MCF 10A (cell line): ENCODE data around the gene SPARCL1. TPM values are rescaled to one million over a fixed set of nuclear protein-coding genes. Genes with fewer than 3 reads are reported as not detected.
"Not testable (repeated sequence)": the region's sequence is repeated elsewhere in the genome, so short reads cannot be mapped to it uniquely, and the experiment has no call there.

Experiments used
- Bru-seq: library from RNA; stranded (reverse); fragments of 400-500 nt; gene quantifications from one replicate; lab custom pipeline; 2021; lab: Mats Ljungman, UMichigan
- BruChase-seq, 2 experiments: library from RNA; stranded (reverse); fragments of 400-500 nt; gene quantifications; one replicate each; lab custom pipeline; 2021; lab: Mats Ljungman, UMichigan
- BruUV-seq: library from RNA; stranded (reverse); fragments of 400-500 nt; replicated peaks from 2 replicates; lab custom pipeline; 2021; lab: Mats Ljungman, UMichigan
- CTCF ChIA-PET: fragments of 300-600 bp; sonication (Branson Sonifier 250); formaldehyde crosslinking; extraction: SDS; loops from one replicate; lab custom pipeline; 2021; ENCODE audit warnings: antibody characterized with exemption, inconsistent platforms; lab: Yijun Ruan, JAX
- POLR2A ChIA-PET: fragments of 300-600, 350-650 bp; sonication (Branson Sonifier 250); formaldehyde crosslinking; extraction: SDS; loops from one replicate; lab custom pipeline; 2020; ENCODE audit warnings: antibody characterized with exemption, inconsistent platforms; lab: Yijun Ruan, JAX
- DNase-seq: peaks from one replicate; pipeline ENCODE4 v3.0.0-alpha.2; 2018; ENCODE audit not compliant: unreplicated experiment
- H3K27ac Mint-ChIP-seq: one replicate; pipeline ENCODE4 v1.8.0; 2022; ENCODE audit warnings: mild to moderate bottlenecking, low read depth, mixed read lengths; ENCODE audit not compliant: unreplicated experiment
- H3K27me3 Mint-ChIP-seq: one replicate; pipeline ENCODE4 v1.8.0; 2022; ENCODE audit warnings: mixed read lengths; ENCODE audit not compliant: insufficient read depth, unreplicated experiment
- H3K36me3 Mint-ChIP-seq: one replicate; pipeline ENCODE4 v1.8.0; 2022; ENCODE audit warnings: mild to moderate bottlenecking, moderate library complexity, mixed read lengths; ENCODE audit not compliant: insufficient read depth, unreplicated experiment
- H3K4me1 Mint-ChIP-seq: one replicate; pipeline ENCODE4 v1.8.0; 2022; ENCODE audit warnings: mixed read lengths; ENCODE audit not compliant: insufficient read depth, unreplicated experiment
- H3K4me3 Mint-ChIP-seq: one replicate; pipeline ENCODE4 v1.8.0; 2022; ENCODE audit warnings: mild to moderate bottlenecking, moderate library complexity, mixed read lengths; ENCODE audit not compliant: unreplicated experiment
- H3K9me3 Mint-ChIP-seq: one replicate; pipeline ENCODE4 v1.8.0; 2022; ENCODE audit warnings: mixed read lengths; ENCODE audit not compliant: unreplicated experiment
- CTCF ChIP-seq: fragments of 200-600 bp; IDR thresholded peaks from one replicate; pipeline ENCODE4 v1.8.0; 2022; ENCODE audit warnings: antibody characterized with exemption, mild to moderate bottlenecking; ENCODE audit not compliant: unreplicated experiment
- intact Hi-C: fragments of 100-400 bp; cut with micrococcal nuclease; formaldehyde crosslinking; loops from 2 replicates; pipeline ENCODE4 v1.14.1; 2022
- long read RNA-seq: library from polyadenylated mRNA; stranded (forward); transcript quantifications from one replicate; pipeline ENCODE4 v2.0.0, GENCODE V29; 2022
- total RNA-seq: library from RNA; stranded (reverse); gene quantifications from 2 replicates; pipeline ENCODE4 v1.2.3, GENCODE V29; 2022

Gene SPARCL1
- total RNA-seq (not detected in 2 replicates), Bru-seq, nascent RNA (not detected), BruChase-seq, experiment 1, labeled RNA remaining after a 6-hour chase (not detected), BruChase-seq, experiment 2, labeled RNA remaining after a 2-hour chase (not detected)
- long read RNA-seq, partial matches to known transcripts, result 0 of 1 reads
- long read RNA-seq, other reads (novel, unspliced or antisense), result 1 of 1 reads

GRCh38 chr4:87529187-87529586 is at the start of gene SPARCL1:
SPARCL1 (minus strand) TSS chr4:87529376; CDS start chr4:87499574, 29,802 bp downstream.
- peaks cover 7% of the 10 kb centered on the region for H3K9me3 Mint-ChIP-seq
- CTCF ChIA-PET, result interaction anchor here (0.5 to 1.7 kb wide), 3 partner anchors 15 to 320 kb away, joined by 4 to 6 read pairs (median 4); no protein-coding TSS in a partner anchor
- no peak within 1 kb of the TSS for H3K4me3 Mint-ChIP-seq
- DNase-seq, result no peak
- intact Hi-C loops, result no loop called here
- POLR2A ChIA-PET, result interaction anchor here (1.2 kb wide), 1 partner anchor 388 kb away, joined by 3 read pairs; no protein-coding TSS in a partner anchor
- H3K36me3 Mint-ChIP-seq, result no peaks in the 10 kb centered on the region
- TF ChIP-seq CTCF, result no peak
- BruUV-seq, result no TSS peak
- no peaks in the 10 kb centered on the region for H3K27me3 Mint-ChIP-seq
- peaks cover 12% of the 10 kb centered on the region for H3K4me1 Mint-ChIP-seq
- no peak within 1 kb of the TSS for H3K27ac Mint-ChIP-seq

GRCh38 chr4:87575983-87576382 is 46.8 kb upstream of the SPARCL1 start:
- no peak for TF ChIP-seq CTCF
- Mint-ChIP-seq H3K36me3 (no peaks in the 10 kb centered on the region), H3K4me3 (no peak overlapping the region), H3K27ac (no peak overlapping the region), H3K27me3 (no peaks in the 10 kb centered on the region), H3K4me1 (peaks cover 21% of the 10 kb centered on the region), H3K9me3 (no peaks in the 10 kb centered on the region)
- DNase-seq, result no peak
- ChIA-PET CTCF (interaction anchor here (0.6 kb wide), 1 partner anchor 1079 kb away, joined by 3 read pairs; no protein-coding TSS in a partner anchor), POLR2A (no interaction called here)
- intact Hi-C loops, result no loop called here
- no TSS peak for BruUV-seq

- no peak overlapping the region for H3K4me3 Mint-ChIP-seq
- no peaks in the 10 kb centered on the region for H3K36me3 Mint-ChIP-seq
- peaks cover 21% of the 10 kb centered on the region for H3K4me1 Mint-ChIP-seq
- DNase-seq, result no peak
- intact Hi-C loops, result no loop called here
- no peak for TF ChIP-seq CTCF
- H3K27ac Mint-ChIP-seq, result peak overlapping the region; percentile 71
- ChIA-PET POLR2A (interaction anchor here (0.5 kb wide), 1 partner anchor 114 kb away, joined by 4 read pairs; no protein-coding TSS in a partner anchor), CTCF (no interaction called here)
- H3K9me3 Mint-ChIP-seq, result no peaks in the 10 kb centered on the region
- no TSS peak for BruUV-seq
- no peaks in the 10 kb centered on the region for H3K27me3 Mint-ChIP-seq
Measured at GRCh38 chr4:87575408-87575807, 46.2 kb upstream of the SPARCL1 start.

GRCh38 chr4:87574996-87575395 is 45.8 kb upstream of the SPARCL1 start:
- Mint-ChIP-seq H3K4me3 (no peak overlapping the region), H3K27me3 (no peaks in the 10 kb centered on the region), H3K27ac (peak overlapping the region; percentile 71), H3K9me3 (no peaks in the 10 kb centered on the region), H3K4me1 (peaks cover 21% of the 10 kb centered on the region), H3K36me3 (no peaks in the 10 kb centered on the region)
- POLR2A ChIA-PET, result interaction anchor here (0.5 kb wide), 1 partner anchor 114 kb away, joined by 4 read pairs; no protein-coding TSS in a partner anchor
- CTCF ChIA-PET, result no interaction called here
- no TSS peak for BruUV-seq
- intact Hi-C loops, result no loop called here
- peak; percentile 82 for DNase-seq
- no peak for TF ChIP-seq CTCF

GRCh38 chr4:87574376-87574775 is 45.2 kb upstream of the SPARCL1 start:
- intact Hi-C loops, H3K9me3 Mint-ChIP-seq, DNase-seq, H3K27me3 Mint-ChIP-seq, BruUV-seq, CTCF ChIA-PET, H3K36me3 Mint-ChIP-seq, H3K4me3 Mint-ChIP-seq: not testable (repeated sequence)
- Mint-ChIP-seq H3K4me1 (peaks cover 21% of the 10 kb centered on the region), H3K27ac (peak overlapping the region; percentile 71)
- POLR2A ChIA-PET, result interaction anchor here (0.9 kb wide), 1 partner anchor 49 kb away, joined by 3 read pairs; no protein-coding TSS in a partner anchor
